ENCODE results near the gene WIF1. TPM values are rescaled to one million over a fixed set of nuclear protein-coding genes. Genes with fewer than 3 reads are reported as not detected.

Gene WIF1
- total RNA-seq, 1 donor from 2014 or later: not detected

DNA sequence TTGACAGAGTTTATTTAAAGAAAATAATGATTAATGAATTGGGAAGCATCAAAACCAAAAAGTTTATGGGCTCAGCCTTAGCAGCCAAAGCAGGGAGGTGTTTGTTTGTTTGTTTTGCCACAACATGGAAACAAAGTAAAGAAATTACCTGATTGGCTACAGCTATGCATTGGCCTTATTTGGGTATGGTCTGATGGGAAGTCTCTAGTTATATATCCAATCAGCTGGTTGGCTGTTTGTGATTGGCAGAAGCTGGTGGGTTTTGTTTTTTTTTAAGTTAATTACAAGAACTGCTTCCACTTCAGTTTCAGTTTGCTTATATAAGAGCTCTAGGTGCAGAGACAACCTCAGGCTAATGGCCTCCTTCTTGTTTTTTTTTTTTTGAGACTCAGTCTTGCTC, 43.7 kb upstream of the WIF1 start:
- H3K27ac ChIP-seq (replicated peaks): no peak overlapping the region
- intact Hi-C loops (cut with micrococcal nuclease): no loop called here
- H3K9me3 ChIP-seq (replicated peaks): no peaks in the 10 kb centered on the region
- H3K36me3 ChIP-seq: no peaks in the 10 kb centered on the region
- H3K4me1 ChIP-seq: peaks cover 13% of the 10 kb centered on the region
- no peak for DNase-seq
- peaks cover 41% of the 10 kb centered on the region for H3K27me3 ChIP-seq (ENCODE audit: low read depth)
- no peak overlapping the region for H3K4me3 ChIP-seq
- TF ChIP-seq, protein P1, sequence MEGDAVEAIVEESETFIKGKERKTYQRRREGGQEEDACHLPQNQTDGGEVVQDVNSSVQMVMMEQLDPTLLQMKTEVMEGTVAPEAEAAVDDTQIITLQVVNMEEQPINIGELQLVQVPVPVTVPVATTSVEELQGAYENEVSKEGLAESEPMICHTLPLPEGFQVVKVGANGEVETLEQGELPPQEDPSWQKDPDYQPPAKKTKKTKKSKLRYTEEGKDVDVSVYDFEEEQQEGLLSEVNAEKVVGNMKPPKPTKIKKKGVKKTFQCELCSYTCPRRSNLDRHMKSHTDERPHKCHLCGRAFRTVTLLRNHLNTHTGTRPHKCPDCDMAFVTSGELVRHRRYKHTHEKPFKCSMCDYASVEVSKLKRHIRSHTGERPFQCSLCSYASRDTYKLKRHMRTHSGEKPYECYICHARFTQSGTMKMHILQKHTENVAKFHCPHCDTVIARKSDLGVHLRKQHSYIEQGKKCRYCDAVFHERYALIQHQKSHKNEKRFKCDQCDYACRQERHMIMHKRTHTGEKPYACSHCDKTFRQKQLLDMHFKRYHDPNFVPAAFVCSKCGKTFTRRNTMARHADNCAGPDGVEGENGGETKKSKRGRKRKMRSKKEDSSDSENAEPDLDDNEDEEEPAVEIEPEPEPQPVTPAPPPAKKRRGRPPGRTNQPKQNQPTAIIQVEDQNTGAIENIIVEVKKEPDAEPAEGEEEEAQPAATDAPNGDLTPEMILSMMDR (IDR thresholded peaks at IDR 0.05; ENCODE audit: borderline replicate concordance): no peak

DNA sequence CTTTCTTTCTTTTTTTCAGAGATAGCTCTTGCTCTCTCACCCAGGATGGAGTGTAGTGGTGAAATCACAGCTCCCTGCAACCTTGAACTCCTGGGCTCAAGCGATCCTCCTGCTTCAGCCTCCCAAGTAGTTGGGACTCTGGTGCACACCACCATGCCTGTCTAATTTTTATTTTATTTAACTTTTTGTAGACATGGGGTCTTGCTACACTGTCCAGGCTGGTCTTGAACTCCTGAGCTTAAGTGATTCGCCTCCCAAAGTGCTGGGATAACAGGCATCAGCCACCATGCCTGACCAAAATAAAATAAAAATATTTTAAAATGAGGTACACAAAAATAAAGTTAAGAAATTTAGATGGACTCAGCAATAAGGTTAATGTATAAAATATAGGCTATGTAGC, 43.1 kb upstream of the WIF1 start:
- peaks cover 7% of the 10 kb centered on the region for H3K4me1 ChIP-seq
- no peak overlapping the region for H3K27ac ChIP-seq (replicated peaks)
- no peaks in the 10 kb centered on the region for H3K9me3 ChIP-seq (replicated peaks)
- DNase-seq: no peak
- no peaks in the 10 kb centered on the region for H3K36me3 ChIP-seq
- H3K4me3 ChIP-seq: no peak overlapping the region
- TF ChIP-seq, protein P1 (IDR thresholded peaks at IDR 0.05; ENCODE audit: borderline replicate concordance): no peak
- intact Hi-C loops (cut with micrococcal nuclease): no loop called here
- peaks cover 41% of the 10 kb centered on the region for H3K27me3 ChIP-seq (ENCODE audit: low read depth)

DNA sequence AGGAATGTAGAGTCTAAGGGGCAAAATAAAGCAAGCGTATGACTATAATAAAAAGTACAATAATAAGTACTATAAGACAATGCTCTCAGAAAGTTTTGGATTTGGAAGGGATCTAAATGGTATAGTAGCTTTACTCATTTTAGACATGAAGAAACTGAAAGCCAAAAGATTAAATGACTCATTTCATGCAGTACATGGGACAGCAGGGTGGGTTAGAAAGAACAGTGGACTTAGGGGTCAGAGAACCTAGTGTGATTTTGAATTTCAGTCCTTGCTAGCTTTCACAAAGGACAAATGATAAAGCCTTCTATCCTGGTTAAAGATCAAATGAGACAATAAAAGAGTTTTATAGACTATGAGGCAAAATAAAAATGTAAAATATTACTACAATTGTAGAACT, 41.5 kb upstream of the WIF1 start:
- DNase-seq: no peak
- peaks cover 41% of the 10 kb centered on the region for H3K27me3 ChIP-seq (ENCODE audit: low read depth)
- intact Hi-C loops (cut with micrococcal nuclease): no loop called here
- TF ChIP-seq, protein P1 (IDR thresholded peaks at IDR 0.05; ENCODE audit: borderline replicate concordance): no peak
- no peaks in the 10 kb centered on the region for H3K36me3 ChIP-seq
- no peaks in the 10 kb centered on the region for H3K9me3 ChIP-seq (replicated peaks)
- no peak overlapping the region for H3K27ac ChIP-seq (replicated peaks)
- no peaks in the 10 kb centered on the region for H3K4me1 ChIP-seq
- H3K4me3 ChIP-seq: no peak overlapping the region

DNA sequence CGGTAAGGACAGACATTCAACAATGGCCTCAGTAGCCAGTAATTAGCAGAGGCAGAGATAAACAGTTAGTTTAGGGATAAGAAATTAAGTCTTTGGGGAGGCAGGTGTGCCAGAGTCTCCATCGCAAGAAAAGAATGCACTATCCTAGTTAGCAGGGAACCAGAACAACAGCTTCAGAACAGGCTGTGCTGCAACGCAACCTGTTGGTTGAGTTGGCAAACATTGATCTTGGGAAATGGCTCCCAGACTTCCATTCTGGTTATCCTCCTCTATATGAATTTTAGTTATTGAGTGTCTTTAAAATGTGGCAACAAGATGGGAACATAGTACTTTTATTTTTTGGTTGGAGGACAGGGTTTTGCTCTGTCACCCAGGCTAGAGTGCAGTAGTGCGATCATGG, 36.0 kb upstream of the WIF1 start:
- Histone ChIP-seq H3K4me1 (no peaks in the 10 kb centered on the region), H3K36me3 (no peaks in the 10 kb centered on the region), H3K27me3 (ENCODE audit: low read depth) (peaks cover 27% of the 10 kb centered on the region), H3K4me3 (no peak overlapping the region), H3K27ac (replicated peaks) (no peak overlapping the region), H3K9me3 (replicated peaks) (no peaks in the 10 kb centered on the region)
- TF ChIP-seq, protein P1 (IDR thresholded peaks at IDR 0.05; ENCODE audit: borderline replicate concordance): no peak
- DNase-seq: no peak
- intact Hi-C loops (cut with micrococcal nuclease): no loop called here

DNA sequence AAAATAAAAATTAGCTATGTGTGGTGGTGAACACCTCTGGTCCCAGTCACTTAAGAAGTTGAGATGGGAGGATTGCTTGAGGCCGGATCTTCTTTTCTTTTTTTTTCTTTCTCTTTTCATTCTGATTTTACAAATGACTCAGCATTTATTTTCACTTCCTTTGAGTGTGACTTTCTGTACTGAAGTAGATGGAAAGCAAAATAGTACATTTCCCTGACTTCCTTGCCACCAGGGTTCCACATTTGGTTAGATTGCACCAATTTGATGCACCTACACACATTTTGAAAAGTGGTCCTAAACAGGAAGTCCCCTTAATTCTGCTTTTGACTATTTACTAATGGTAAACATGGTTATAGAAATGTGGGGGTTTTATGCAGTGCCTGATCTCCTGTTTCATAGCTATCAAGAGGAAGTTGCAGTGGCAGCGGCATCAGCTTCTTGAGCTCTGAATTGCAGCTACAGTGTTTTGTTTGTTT, 35.3 kb upstream of the WIF1 start:
- intact Hi-C loops (cut with micrococcal nuclease): no loop called here

More for the DNA sequence above, 35.3 kb upstream of the WIF1 start:
- Histone ChIP-seq H3K4me3 (no peak overlapping the region), H3K27ac (replicated peaks) (no peak overlapping the region), H3K27me3 (ENCODE audit: low read depth) (peaks cover 24% of the 10 kb centered on the region), H3K9me3 (replicated peaks) (no peaks in the 10 kb centered on the region), H3K36me3 (no peaks in the 10 kb centered on the region), H3K4me1 (no peaks in the 10 kb centered on the region)
- TF ChIP-seq, protein P1 (IDR thresholded peaks at IDR 0.05; ENCODE audit: borderline replicate concordance): no peak
- no peak for DNase-seq

Measured in left ventricle myocardium inferior (tissue), 1 donor.